Epithelial cell of prostate (primary cell): ENCODE data around the gene FAM163B.
"Not testable (repeated sequence)": the region's sequence is repeated elsewhere in the genome, so short reads cannot be mapped to it uniquely, and the experiment has no call there.

Experiments
- DNase-seq: peaks from one replicate; pipeline ENCODE4 v3.0.0-alpha.2; 2011; ENCODE audit warnings: low read depth, low spot score
- H3K27ac ChIP-seq: fragments of 450-650 bp; 2 replicates; pipeline ENCODE4 v1.5.1; 2017; ENCODE audit warnings: mild to moderate bottlenecking

FAM163B gene

DNA sequence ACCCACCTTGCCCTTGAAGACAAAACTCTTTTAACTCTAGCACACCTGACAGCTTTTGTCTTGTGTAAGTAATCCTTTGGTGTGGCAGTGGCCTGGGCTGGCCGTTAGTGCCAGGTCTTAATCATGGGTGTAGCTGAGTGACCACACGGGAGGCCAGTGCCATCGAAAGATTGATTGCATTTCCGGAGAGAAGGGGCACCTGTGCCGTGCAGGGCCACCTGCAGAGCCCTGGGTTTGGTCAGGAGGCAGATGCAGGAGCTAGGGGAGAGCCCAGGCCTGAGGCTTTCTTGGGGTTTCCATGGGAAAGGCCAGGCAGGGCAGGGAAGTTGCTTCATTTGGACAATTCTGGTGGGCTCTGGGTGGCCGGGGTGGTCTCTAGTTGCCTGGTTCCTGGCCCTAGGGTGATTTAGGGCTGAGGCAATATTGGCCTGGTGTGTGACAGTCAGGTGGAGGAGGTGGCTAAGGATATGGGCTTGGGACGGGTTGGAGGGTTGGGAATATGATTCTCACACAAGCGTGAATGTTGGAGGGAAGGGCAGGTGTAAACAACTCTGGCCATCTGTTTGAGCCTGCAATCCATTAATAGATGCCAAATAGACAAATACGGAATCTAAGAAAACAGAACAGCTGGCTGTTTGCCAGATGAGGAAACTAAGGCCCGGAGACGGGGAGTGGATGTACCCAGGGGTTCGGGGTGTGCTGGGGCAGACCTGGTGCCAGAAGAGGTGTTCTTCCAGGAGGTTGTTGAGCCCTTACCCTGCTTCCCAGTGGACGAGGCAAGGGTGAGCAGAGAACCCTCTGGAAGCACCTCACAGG lies 31.6 kb upstream of the FAM163B start:
- DNase-seq = no peak
- H3K27ac ChIP-seq = no peak overlapping the region

DNA sequence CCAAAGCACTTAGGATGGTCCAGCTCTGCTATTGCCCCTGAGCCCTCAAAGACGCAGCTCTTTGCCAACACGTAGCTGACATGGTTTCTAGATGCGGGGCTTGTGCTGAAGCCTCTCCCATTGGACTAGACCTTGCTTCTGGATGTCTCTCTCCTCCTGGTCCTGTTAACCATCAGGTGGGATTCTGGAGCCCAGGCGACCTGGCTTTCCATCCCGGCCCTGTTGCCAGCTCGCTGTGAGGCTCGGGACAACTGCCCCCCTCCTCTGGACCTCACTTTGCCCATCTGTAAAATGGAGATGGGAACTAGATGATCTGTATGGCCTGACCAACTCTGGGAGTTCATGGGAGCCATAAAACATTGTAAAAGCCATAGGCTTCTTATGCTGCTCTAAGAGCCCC lies 31.0 kb upstream of the FAM163B start:
- DNase-seq = no peak

GRCh38 chr9:133639613-133640012 lies 30.4 kb upstream of the FAM163B start:
- no peak overlapping the region for H3K27ac ChIP-seq
- DNase-seq = no peak

More for the DNA sequence above, 31.0 kb upstream of the FAM163B start:
- no peak overlapping the region for H3K27ac ChIP-seq

GRCh38 chr9:133638711-133639110 lies 29.5 kb upstream of the FAM163B start:
- DNase-seq = no peak

GRCh38 chr9:133638076-133638475 lies 28.9 kb upstream of the FAM163B start:
- H3K27ac ChIP-seq = no peak overlapping the region
- no peak for DNase-seq

More at GRCh38 chr9:133638711-133639110, 29.5 kb upstream of the FAM163B start:
- no peak overlapping the region for H3K27ac ChIP-seq

- no peak overlapping the region for H3K27ac ChIP-seq
- no peak for DNase-seq
Observed at GRCh38 chr9:133637451-133638055, 28.4 kb upstream of the FAM163B start.

- DNase-seq = no peak
- H3K27ac ChIP-seq = no peak overlapping the region
Observed at GRCh38 chr9:133636902-133637301, 27.7 kb upstream of the FAM163B start.

DNA sequence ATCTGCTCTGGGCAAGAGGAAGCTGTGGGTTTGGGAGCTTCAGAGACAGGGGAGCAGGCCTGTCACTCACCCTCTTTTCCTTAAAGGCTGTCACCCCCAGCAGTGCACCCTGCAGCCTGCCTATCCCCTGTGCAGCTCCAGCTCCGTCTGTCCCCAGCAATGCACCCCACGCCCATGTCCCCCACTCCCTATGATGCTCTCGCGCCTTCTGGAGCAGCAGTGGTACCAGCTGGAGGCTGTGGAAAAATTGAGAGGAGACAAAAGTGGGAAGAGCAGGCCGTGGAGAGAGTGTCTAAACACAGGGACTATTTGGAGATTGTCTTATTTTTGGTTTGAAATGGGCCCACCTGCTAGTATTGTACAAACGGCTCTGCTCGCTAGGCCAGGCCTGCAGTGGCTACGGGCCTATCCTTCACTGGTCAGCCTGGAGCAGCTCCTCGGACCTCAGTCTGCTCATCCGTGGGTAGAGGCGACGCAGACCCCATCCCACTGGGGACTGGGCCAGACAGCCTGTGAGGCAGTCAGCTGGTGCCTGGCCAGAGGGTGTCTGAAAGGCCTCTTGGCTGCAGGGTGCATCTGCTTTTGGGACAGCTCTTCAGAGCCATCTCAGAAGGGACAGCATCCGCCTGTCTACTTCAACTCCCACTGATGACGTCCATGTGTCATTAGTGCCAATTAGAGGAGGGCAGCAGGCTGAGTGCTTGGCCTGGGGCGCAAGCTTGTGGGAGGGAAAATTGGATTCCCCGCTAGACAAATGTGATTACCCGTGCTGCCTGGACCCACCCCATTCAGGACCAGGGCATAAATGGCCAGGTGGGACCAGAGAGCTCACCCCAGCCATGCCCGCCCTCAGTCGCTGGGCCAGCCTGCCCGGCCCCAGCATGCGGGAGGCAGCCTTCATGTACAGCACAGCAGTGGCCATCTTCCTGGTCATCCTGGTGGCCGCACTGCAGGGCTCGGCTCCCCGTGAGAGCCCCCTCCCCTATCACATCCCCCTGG lies 26.6 kb upstream of the FAM163B start, which contains the start of gene DBH:
TSS of gene DBH (plus strand) at position 831 of the 999 bp plus-strand sequence. CDS start at position 840, 9 bp downstream.
- H3K27ac ChIP-seq = no peak within 1 kb of the TSS
- DNase-seq = no peak

DNA sequence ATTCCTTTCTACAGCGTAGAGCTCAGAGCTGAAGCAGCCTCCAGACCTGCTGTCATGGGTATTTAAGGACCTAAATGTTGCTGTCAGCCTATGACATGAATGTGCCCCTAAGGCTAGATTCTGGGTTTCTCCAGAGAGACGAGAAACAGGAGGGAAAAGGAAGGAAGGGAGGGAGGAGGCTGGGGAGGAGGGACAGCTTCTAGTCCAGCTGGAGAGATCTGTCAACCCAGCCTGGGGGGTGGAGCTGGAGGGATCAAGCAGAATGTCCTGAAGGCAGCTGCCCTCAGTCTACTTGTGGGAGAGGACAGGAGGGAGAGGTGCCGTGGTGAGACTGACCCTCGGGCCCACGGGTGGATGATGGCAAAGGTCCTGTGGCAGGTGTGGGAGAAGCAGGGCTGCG lies 25.9 kb upstream of the FAM163B start:
- DNase-seq = no peak
- no peak overlapping the region for H3K27ac ChIP-seq

- no peak overlapping the region for H3K27ac ChIP-seq
- no peak for DNase-seq
Observed at GRCh38 chr9:133634081-133634691, 25.0 kb upstream of the FAM163B start.

GRCh38 chr9:133633681-133634080 lies 24.5 kb upstream of the FAM163B start:
- no peak for DNase-seq
- no peak overlapping the region for H3K27ac ChIP-seq

- DNase-seq = no peak
- no peak overlapping the region for H3K27ac ChIP-seq
Observed at GRCh38 chr9:133632806-133633680, 23.9 kb upstream of the FAM163B start.

GRCh38 chr9:133631111-133631510 lies 21.9 kb upstream of the FAM163B start:
- H3K27ac ChIP-seq = no peak overlapping the region
- DNase-seq = no peak

- no peak overlapping the region for H3K27ac ChIP-seq
- DNase-seq = no peak
Observed at GRCh38 chr9:133629221-133630110, 20.3 kb upstream of the FAM163B start.

DNA sequence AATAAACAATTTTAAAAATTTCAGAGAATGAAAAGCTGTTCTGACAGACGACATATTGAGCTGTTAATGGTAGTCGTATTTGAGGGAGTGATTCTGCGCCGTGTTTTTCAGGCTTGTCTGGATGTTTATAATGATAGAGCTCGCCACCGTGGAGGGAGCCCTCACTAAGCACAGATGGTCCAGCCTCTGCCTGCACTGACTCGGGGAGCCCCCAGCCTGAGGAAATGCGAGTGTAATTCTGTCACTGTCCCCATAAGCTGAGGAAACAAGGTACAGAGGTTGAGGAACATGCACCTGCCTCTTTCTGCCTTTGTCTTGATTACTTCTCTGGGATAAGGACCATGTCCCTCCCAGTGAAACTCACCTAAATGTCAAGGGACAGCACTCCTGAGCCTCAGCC lies 19.6 kb upstream of the FAM163B start:
- no peak overlapping the region for H3K27ac ChIP-seq
- no peak for DNase-seq

- DNase-seq = no peak
- H3K27ac ChIP-seq = no peak overlapping the region
Observed at GRCh38 chr9:133627341-133627740, 18.2 kb upstream of the FAM163B start.

DNA sequence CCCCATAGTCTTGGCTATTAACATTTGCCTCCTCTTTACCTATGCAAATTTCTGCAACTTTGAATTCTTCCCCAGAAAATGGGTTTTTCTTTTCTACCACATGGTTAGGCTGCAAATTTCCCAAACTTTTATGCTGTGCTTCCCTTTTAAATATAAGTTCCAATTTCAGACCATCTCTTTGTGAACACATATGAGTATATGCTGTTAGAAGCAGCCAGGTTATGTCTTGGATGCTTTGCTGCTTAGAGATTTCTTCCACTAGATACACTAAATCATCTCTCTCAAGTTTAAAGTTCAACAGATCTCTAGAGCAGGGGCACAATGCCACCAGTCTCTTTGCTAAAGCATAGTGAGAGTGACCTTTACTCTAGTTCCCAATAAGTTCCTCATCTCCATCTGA lies 16.8 kb upstream of the FAM163B start:
- DNase-seq, H3K27ac ChIP-seq: not testable (repeated sequence)

GRCh38 chr9:133622555-133622954 lies 13.4 kb upstream of the FAM163B start:
- no peak for DNase-seq
- no peak overlapping the region for H3K27ac ChIP-seq
